NOMO-1 (cell line): ENCODE measurements around the gene GLYATL3.

Source experiments
- DNase-seq, 2 experiments: peaks; one replicate each; lab custom pipeline; 2025; ENCODE audit not compliant: unreplicated experiment in 2 of 2; lab: John Stamatoyannopoulos, UW

The GLYATL3 gene

DNA sequence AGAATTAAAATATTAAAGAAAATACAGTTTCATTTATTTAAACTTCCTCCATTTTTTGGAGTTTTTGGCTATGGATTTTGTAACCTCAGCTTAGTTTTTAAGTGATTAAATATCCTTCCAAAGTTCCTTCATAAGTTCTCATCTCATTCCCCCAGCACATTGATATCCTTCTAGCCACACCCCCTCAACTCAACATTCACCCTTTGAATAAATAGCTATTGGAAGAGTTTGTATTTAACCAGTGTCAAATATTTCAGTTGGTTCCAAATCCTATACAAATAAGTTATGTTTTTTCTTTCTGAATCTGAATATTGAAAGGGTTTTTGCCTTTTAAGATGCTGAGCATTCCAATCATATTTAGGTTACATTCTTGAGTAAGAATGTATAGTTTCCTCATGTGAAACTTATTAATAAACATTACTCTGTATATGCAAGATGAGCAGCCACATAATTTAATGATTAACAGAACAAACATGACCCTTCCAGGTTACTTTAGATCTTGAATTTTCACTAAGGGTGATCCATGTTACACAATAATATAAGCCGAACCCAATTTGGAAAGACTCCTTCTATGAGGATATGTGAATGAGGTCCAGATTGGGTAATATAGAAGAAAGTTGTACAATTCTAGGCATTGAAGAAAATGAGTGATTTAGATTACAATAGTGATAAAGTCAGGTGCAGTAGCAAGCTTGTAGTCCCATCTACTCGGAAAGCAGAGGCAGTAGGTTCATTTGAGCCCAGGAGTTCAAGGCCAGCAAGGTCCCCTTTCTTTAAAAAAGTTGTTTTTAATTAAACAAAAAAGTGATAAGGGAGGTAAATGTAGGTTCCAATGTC is 13.6 kb downstream of the GLYATL3 start:
- no peak for DNase-seq

DNA sequence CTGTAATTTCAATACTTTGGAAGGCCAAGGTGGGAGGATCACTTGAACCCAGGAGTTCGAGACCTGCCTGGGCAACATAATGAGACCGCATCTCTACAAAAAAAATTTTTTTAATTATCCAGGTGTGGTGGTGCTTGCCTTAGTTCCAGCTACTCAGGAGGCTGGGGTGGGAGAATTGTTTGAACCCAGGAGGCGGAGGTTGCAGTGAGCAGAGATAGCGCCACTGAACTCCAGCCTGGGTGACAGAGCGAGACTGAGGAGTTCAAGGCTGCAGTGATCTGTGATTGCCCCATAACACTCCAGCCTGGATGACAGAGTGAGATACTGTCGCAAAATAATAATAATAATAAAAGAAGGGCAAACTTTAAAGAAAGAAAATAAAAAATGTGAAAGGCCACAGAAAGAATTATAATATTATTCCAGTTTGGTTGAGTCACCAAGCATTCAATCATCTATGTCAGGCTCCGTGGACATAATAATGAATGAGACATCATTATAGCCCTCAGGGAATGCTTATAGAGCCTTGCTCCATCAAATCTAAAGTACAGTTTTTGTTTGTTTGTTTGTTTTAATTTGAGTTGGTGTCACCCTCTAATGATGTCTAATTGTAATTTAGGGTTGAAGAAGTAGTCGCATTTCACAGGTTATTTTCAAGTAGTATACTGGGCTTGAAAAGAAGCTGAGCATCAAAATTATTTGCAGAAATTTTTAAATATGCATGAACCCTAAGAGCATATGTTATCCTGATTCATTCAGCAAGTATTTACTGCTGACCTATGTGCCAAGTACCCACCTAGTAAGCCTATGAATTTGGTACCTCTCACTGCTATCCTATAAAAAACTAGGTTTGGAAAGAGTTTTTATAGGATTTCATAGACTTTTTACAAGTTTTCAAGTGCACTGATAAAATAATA is 15.1 kb downstream of the GLYATL3 start:
- no peak for DNase-seq

DNA sequence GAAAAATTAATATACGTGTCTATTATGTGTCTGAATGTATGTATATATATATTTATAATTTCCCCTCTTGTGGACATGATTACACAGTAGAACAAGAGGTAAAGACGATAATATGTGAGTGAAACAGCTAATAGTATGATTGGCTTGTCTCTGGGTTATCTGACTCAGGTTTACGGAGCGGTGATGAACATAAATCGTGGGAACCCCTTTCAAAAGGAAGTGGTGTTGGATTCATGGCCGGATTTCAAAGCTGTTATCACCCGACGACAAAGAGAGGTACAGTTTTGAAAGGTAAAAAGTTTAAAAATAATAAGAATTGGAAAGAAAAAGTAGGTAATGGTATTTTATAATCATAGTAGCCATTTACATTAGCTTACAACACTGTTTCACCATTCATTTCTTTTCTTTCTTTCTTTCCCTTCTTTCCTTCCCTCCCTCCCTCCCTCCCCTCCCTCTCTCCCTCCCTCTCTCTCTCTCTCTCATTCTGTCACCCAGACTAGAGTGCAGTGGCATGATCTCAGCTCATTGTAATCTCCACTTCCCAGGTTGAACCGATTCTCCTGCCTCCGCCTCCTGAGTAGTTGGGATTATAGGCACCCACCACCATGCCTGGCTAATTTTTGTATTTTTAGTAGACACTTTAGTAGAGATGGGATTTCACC is 15.9 kb downstream of the GLYATL3 start:
- DNase-seq: no peak

DNA sequence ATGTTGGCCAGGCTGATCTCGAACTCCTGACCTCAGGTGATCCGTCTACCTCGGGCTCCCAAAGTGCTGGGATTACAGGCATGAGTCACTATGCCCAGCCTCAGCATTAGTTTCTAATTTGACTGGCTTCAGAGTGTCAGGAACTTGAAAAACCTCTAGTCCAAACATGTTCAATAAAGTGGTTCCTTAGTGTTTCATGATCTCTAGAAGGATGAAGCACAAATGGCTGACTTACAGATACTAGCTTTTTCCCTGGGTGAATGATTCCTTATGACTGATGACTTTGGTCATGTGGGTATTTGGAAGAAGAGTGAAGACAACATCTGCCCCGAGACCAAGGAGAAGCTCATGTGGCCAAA is 16.4 kb downstream of the GLYATL3 start:
- no peak for DNase-seq

DNA sequence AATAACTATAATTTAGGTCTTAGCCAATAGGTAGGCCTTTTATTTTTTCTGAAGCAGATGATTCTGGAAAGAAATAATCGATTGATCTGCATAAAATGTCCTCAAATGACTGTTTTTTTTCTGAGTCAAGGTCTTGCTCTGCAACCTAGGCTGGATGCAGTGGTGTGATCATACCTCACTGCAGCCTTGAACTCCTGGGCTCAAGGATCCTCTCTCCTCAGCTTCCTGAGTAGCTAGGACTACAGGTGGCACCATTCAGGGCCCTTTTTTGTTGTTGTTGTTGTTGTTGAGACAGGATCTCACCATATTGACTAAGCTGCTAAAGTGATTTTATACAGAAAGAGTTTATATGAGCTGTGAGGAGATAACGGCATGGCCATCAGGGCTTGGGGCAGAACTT is 18.2 kb downstream of the GLYATL3 start:
- DNase-seq: no peak

DNA sequence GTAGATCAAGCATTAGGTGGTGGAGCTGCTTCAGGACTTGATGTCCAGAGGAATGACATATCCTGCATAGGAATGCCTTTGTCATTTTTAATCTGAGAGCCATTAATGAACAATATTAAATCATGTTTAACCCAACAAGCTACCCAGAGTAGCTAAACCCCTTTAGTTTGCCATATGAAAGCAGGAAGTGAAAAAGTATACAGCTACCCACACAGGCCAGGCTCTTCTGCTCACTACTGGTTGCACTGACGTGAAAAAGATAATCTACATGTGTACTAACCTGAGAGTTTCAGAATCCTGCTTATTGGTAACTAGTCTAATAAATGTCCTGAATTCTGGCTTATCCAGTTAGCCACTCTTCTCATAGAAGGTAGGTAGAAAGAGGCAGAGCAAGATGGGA is 19.9 kb downstream of the GLYATL3 start:
- DNase-seq: no peak

DNA sequence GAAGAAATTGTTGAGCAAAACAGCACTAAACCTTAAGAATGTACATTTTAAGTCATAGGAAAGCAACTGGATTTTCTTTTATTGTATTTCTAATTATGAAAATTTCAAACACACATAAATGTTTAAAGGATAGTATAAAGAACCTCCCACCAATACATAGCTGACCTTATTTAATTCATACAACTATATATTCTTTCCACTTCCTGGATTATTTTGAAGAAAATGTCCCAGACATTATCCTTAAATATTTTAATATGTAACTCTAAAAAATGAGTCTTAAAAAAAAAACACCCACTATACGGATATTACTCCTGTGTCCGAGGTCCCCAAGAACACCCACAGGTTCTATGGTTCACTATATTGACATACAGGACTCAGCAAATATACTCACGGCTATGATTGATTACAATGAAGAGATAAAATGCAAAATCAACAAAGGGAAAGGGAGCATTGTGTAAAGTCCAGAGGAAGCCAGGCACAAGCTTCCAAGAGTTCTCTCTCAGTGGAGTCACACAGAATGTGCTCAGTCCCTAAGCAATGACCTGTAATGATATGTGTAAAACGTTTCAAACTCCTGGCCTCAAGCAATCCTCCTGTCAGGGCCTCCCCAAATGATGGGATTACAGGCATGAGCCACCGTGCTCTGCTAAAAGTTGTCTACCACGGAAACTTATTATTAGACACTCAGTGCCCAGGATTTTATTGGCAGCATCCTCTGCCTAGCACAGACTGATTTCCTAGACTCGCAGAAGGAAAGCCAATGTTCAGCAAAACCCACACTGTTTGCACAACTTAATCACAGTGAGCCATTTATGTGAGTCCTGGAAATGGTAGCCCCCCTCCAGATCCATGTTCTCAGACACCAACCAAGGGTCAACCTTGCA is 23.2 kb downstream of the GLYATL3 start:
- no peak for DNase-seq

DNA sequence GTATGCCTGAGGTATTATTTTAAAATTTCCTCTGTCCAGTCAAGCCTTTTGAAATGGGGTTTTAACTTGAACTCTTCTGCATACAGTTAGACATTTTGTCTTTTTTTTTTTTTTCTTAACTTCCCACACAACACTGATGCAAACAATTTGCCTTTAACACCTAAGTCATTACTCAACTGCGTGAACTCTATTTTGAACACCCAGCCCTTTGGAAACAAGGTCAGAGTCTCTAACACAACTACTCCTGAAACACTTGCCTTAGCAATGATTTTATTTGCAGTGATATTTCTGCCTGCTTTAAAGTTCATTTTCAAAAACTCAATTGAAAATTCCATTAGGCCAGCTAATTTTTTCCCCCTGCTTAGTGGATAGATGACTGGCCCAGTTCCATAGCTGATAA is 24.2 kb downstream of the GLYATL3 start:
- DNase-seq: no peak

DNA sequence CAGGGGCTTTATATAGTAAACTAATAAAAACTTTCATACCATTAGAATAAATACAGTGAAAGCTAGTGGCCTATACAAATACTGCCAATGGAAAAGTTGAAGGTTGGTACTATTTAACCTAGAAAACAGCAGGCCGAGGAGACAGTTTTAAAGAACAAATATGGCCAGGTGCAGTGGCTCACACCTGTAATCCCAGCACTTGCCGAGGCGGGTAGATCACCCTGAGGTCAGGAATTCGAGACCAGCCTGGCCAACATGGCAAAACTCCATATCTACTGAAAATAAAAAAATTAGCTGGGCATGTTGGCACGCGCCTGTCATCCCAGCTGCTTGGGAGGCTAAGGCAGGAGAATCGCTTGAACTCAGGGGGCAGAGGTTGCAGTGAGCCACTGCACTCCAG is 24.8 kb downstream of the GLYATL3 start:
- no peak for DNase-seq

DNA sequence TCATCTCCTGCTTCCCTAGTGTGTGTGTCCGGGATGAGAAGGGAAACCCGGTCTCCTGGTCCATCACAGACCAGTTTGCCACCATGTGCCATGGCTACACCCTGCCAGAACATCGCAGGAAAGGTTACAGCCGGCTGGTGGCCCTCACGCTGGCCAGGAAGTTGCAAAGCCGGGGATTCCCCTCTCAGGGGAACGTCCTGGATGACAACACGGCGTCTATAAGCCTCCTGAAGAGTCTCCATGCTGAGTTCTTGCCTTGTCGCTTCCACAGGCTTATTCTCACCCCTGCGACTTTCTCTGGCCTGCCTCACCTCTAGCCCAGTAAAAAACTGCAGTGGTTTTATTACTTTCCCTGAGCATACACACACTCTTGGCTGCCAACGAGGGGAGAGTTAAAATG is 26.9 kb downstream of the GLYATL3 start:
- DNase-seq: no peak

DNA sequence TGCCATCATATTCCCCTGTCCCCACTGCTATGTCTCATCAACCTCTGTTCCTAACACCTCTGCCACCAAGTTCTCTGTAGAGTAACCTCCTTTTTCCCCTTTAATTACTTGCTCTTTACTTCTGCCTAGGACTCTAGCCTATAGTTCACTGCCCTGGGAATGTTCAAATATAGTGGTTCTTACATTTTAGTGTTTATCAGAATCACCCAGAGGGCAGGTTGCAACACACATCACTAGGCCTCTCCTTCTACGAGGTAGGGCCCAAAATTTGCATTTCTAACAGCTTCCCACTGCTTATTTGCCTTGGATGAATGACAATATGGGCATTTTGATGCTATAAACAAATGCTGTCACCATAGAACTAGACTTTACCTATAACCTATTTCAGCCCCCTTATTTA is 27.6 kb downstream of the GLYATL3 start:
- no peak for DNase-seq

DNA sequence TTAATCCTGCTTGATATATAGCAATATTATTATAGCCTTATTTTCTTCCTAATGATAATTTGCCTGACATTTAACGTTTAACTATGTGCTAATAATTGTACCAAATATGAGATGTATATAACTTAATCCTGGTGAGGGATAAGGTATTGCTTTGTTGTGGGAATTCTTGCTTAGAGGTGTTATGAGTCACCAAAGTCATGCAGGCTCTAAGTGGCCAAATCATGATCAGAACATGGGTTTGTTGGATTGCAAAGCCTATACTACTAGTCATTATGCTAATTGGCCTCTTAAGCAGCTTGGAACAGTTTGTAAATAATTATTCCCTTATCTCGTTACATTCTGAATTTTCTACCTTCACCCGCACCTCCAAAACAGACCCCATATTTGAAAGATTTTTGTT is 28.8 kb downstream of the GLYATL3 start:
- DNase-seq: no peak

DNA sequence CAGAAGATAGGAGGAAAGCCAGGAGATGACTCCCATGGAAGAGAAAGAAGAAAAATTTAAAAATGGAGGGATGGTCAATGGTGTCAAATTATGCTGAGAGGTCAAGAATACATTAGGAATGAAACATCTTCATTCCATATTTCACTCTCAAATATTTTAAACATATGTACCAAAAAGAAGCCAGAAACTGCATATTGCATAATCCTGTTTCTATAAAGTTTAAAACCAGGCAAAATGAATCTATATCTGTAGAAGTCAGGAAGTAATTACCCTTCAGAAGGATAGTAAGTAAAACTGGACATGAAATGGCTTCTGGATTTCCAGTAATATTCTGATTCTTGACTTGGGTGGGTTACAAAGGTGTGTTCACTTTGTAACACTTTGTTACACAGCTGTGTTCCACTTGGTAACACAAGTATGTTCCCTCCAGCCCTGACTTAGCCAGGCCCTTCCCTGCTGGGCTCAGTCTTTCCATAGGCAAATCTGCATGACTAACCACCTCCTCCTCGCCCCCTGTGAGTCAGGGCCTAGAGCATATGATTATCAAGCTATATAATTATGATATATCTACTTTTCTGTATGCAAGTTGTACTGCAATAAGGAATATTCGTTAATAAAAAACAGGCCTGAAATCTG is 30.5 kb downstream of the GLYATL3 start:
- DNase-seq: no peak

DNA sequence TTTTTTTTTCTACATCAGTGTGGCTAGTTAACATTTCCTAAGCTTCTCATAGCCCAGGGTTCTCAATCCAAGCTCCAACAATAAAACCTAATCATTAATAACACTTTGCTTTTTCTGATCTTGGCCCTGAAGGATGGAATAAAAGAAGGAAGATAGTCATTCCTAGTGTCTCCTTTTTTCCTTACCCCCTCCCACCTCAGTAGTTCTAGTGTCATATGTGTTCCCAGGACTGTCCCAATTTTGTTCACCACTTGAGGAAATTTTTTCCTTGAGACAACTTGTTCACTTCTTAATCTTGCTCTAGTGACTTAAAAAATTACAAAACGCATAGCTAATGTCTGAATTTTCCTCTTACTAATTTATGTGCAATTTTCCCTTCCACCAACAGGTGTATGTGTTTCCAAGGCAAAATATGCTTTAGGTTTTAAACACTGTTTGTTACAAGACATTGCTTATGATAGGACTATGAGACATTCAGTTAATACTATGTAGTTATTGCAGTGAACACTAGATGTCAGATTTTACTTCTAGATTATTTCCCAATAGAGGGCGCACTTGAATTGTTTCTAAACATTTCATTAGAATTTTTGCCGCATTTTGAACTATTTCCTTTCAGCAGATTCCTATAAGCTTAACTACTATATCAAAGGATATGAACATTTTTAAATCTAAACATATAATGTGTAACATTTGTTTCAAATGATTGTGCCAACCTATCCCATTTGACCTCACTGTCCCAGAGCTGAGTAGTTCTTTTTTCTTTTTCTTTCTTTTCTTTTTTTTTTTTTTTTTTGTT is 32.2 kb downstream of the GLYATL3 start:
- peak; percentile 34 to 77 for DNase-seq

DNA sequence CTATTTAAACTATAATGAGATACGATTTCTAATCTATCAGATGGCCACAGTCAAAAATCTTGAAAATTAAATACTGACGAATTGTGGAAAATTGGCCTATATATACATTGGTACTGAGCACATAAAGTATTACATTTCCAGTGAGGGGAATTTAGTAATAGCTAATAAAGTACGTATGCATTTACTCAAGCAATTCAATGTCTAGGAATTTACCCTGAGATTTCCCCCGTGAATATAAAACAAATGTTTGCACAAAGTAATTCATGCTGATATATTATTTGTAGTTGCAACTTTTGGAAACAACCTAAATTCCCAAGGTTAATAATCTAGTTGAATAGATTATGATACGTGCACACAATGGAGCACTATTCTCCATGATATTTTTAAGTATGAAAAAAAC is 36.1 kb downstream of the GLYATL3 start:
- no peak for DNase-seq

DNA sequence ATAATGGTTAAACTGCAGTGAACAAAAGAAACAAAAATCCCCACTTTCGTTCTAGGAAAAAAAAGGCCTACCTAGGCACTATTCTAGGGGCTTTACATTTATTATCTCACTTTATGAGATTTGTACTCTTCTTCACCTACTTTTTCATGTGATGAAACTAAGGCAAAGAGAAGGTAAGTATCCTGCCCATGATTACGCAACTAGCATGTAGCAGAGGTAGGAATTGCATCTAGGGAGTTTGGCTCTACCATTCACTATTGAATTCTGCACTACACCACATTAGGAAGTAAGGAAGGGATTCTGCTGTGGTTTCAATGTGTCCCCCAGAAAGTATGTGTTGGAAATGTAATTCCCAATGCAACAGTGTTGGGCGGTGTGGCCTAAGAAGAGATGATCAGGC is 39.4 kb downstream of the GLYATL3 start:
- DNase-seq: no peak

DNA sequence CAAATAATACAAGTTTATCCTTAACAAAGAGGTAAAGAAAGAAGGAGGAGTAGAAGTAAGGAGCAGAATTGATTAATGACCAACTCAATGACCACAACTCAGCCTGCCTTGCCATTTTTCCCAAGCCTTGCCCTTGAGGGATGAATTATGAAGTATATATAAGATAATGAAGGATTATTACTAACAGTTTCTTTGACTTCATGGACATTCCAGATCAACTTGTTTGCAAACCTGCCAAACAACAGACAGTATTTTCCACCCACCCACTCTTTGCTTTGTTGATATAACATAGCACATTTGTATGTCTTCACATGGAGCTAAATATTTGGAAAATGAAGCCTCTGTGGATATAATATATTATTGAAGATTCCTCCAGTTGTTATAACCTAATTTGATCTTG is 40.9 kb downstream of the GLYATL3 start:
- DNase-seq: no peak

DNA sequence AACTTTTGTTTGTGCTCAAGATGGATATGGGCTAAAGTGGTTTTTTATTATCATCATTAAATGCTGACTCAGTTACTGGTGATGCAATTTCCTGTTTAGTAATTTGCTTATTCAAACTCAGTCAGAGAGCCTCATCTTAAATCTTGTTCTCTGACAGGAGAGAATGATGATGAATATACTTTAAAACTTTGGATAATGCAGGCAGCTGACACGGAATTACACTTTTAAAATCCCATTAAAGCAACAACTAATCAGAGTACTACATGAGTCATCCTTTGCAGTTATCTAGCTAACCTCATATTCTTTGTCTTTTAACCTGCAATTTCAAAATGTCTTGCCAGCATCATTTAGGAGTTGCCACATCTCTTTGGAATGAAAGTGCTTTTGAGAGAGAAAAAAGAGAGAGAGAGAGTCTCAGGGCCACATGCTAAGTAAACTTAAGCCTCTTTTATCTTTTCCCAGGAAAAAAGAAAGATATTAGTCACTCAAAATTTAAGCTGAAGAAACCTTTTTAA is 41.5 kb downstream of the GLYATL3 start:
- peak; percentile 9 to 74 for DNase-seq

DNA sequence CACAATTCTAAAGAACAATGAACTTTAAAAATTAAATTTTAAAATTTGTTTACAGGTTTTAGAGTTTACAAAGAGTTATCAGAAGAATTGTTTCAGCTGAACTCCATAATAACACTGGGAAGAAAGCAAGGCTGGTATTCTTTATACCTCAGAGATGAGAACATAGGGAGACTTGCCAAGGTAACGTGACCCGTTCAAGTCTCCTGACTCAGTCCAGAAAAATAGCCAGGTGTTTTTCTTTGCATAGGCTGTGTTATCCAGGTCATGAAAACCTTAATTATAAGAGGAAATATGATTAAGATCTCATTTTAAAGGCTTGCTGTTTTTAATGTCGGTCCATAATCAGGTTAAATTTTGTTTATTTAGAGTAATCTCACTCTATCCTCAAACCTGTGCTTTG is 42.2 kb downstream of the GLYATL3 start:
- no peak for DNase-seq
